Retinal pigment epithelial cell (primary cell): Measurements from ENCODE around the gene CRACR2A.
A peak's percentile ranks its signal among the peaks of the same experiment; 100 is the strongest.

Experiments used
- DNase-seq: peaks from one replicate; pipeline ENCODE4 v3.0.0-alpha.2; 2010; ENCODE audit warnings: low read depth
- H3K4me3 ChIP-seq: 2 replicates; pipeline ENCODE4 v1.5.1; 2011; ENCODE audit warnings: mild to moderate bottlenecking, low read length, control low read depth, moderate library complexity
- TF ChIP-seq, protein P1 (sequence below): conservative IDR thresholded peaks from 2 replicates; pipeline ENCODE4 v1.5.1; 2011; ENCODE audit warnings: low read depth, low read length, control low read depth, inconsistent platforms

The CRACR2A gene

DNA sequence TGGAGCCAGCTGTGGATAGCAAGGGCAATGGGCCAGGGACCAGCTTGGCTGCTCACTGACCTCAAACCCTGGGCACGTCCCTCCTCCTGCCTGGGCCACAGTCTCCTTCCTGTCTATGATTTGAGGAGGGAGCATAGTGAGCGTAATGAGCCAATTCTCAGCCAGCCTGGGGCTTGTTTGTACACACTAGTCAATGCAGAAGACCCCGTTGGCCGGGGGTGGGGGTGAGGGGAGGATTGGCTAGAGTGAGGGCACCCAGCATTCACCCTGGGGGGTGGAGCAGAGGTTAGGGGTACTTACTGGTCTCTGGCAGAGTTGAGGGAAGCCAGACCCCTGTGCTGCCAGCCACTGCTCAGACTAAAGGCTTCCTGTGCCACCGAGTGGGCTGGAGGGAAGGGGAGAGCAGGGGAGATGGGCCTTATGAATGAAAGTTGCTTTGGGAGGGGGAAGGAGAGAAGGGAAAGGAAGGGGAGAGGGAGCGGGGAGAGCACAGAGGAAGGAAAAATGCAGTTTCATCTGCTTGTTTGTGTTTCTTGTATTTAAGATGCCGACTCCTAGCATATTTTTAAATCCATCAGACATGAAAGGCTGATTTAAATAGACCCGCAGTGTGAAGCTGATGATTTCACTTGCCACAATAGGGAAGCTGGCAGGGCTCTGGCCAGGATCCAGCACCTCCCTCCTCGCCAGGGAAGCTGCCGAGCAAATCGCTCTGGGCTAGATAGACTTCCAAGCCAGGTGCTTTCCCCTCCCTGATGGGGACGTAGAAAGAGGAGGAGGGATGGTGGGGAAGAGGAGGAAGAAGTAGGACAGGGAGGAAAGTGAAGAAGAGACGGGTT is 147.9 kb downstream of the CRACR2A start:
- TF ChIP-seq, protein P1, sequence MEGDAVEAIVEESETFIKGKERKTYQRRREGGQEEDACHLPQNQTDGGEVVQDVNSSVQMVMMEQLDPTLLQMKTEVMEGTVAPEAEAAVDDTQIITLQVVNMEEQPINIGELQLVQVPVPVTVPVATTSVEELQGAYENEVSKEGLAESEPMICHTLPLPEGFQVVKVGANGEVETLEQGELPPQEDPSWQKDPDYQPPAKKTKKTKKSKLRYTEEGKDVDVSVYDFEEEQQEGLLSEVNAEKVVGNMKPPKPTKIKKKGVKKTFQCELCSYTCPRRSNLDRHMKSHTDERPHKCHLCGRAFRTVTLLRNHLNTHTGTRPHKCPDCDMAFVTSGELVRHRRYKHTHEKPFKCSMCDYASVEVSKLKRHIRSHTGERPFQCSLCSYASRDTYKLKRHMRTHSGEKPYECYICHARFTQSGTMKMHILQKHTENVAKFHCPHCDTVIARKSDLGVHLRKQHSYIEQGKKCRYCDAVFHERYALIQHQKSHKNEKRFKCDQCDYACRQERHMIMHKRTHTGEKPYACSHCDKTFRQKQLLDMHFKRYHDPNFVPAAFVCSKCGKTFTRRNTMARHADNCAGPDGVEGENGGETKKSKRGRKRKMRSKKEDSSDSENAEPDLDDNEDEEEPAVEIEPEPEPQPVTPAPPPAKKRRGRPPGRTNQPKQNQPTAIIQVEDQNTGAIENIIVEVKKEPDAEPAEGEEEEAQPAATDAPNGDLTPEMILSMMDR = no peak
- peak; percentile 9 for DNase-seq
- no peak overlapping the region for H3K4me3 ChIP-seq

DNA sequence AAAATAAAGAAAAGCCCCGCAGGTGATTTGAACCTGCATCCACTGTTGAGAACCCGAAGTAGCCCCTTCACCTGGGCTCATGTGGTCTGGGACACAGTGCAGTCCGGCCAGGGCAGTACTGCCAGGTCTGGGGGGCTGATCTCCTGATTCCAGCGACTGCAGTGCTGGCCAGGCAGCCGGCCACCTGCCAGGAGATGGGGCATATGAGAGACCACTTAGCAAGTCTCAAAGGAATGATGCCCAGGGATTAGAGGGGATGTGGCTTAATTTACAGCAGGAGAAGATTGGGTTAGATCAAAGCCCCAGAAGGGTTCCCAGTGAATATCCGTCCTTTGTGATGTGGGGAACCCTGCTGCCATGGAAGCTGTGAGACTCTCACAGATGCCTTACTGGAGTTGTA is 148.6 kb downstream of the CRACR2A start:
- DNase-seq = no peak
- TF ChIP-seq, protein P1 = no peak
- no peak overlapping the region for H3K4me3 ChIP-seq

DNA sequence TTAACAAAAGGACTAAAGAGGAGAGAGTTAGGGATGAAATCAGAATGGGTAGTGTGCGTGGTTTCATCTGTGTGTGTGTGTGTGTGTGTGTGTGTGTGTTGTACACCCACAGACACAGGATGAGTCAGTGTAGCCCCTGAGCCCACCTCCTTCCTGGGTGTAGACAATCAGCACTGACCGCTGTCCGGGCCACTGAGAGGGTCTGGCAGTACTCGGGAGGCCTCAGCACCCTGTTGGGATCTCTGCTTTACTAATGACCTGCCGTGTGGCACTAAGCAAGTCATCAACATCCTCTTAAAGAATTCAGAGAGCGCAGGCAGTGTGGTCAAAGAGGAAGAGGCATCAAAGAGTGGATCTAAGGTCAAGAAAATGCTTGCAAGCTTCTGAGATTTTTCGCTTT is 149.3 kb downstream of the CRACR2A start:
- TF ChIP-seq, protein P1 = no peak
- H3K4me3 ChIP-seq = no peak overlapping the region
- DNase-seq = no peak

DNA sequence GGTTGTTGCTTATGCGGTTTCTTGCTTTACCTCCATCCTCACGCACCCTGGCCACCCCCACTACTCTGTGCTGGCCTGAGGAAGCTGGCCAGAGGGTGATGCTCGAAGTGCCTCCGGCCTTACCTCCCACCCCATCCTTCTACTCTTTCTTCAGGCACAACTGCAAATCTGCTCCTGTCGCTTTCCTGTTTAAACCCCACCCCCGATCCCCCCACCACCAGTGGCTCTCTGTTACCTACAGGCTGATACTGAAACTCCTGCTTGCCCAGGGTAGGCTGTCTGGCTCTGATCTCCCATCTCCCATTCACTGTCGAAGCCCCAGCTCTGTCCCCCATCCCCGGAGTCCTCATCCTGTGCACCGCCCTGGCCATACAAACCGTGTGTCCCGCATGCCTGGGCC is 150.4 kb downstream of the CRACR2A start:
- TF ChIP-seq, protein P1 = no peak
- no peak overlapping the region for H3K4me3 ChIP-seq
- no peak for DNase-seq

DNA sequence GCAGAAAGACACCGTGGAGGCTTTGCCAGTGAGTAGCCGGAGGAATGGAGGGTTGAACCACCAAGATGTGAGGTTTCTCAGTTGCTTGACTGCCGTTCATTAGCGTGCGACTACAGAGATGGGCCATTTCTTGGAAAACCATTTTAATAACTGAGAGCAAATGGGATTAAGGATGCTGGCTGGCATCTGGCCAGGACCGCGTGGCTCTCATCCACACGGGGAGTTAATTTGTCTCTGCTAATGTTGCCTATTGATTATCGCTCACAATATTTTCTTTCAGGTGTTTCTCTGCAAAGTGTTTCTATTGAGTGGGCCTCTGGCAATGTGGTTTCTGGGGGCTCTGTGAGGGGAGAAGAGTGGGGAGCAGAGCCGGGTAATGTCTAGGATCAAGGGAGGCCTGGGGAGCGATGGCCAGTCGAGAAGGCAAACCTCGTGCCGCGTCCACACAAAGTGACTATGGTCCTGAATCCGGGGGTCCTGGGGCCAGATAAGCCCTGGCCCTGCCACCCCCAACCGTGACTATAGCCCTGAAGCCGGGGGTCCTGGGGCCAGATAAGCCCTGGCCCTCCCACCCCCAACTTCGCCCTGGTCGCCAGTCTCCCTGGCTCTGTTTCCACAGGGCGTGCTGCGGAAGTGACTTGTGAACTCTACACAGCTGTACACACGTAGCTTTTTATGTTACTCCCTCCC is 151.3 kb downstream of the CRACR2A start:
- no peak overlapping the region for H3K4me3 ChIP-seq
- DNase-seq = no peak
- TF ChIP-seq, protein P1 = no peak

DNA sequence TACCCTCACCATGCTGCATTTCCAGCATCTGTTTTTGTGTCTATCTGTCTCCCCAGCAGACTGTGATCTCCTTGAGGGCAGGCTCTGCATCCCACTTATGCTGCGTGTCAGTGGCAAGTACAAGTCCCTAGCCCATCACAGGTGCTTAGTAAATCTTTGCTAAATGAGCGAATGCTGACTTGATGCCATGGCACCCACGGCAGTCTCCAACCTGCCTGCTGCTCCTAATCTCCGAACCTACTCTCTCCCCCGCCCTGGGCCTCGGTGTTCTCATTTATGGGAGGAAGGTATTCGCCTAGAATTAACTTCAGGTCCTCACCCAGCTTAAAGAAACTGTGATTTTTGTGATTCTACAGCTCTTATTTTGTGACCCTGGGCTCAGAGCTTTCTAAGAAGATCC is 152.0 kb downstream of the CRACR2A start:
- TF ChIP-seq, protein P1 = no peak
- no peak for DNase-seq
- H3K4me3 ChIP-seq = no peak overlapping the region
